GM19351 (cell line): ENCODE measurements around the gene CHD5.

Experiments
- ATAC-seq: cut with Tn5 transposase; IDR thresholded peaks from one replicate; pipeline ENCODE4 v1.9.1; 2021; ENCODE audit warnings: mild to moderate bottlenecking, moderate library complexity; ENCODE audit not compliant: unreplicated experiment

Gene CHD5

GRCh38 chr1:6117064-6117463 is 63.1 kb downstream of the CHD5 start:
- no peak for ATAC-seq

- no peak for ATAC-seq
Observed at GRCh38 chr1:6116137-6116536, 64.0 kb downstream of the CHD5 start.

GRCh38 chr1:6113745-6114144 is 66.4 kb downstream of the CHD5 start:
- no peak for ATAC-seq

- ATAC-seq, result no peak
Observed at GRCh38 chr1:6113116-6113515, 67.0 kb downstream of the CHD5 start.

- ATAC-seq, result no peak
Observed at GRCh38 chr1:6112690-6113005, 67.5 kb downstream of the CHD5 start.

GRCh38 chr1:6111991-6112689 is 68.0 kb downstream of the CHD5 start:
- no peak for ATAC-seq

- no peak for ATAC-seq
Observed at GRCh38 chr1:6111571-6111970, 68.5 kb downstream of the CHD5 start.

GRCh38 chr1:6110326-6110725 is 69.8 kb downstream of the CHD5 start:
- ATAC-seq, result no peak

- no peak for ATAC-seq
Observed at GRCh38 chr1:6109688-6110087, 70.4 kb downstream of the CHD5 start.

GRCh38 chr1:6108937-6109614 is 71.0 kb downstream of the CHD5 start:
- ATAC-seq, result no peak

- no peak for ATAC-seq
Observed at GRCh38 chr1:6108476-6108875, 71.6 kb downstream of the CHD5 start.

GRCh38 chr1:6107409-6108356 is 72.4 kb downstream of the CHD5 start:
- no peak for ATAC-seq

GRCh38 chr1:6106977-6107376 is 73.1 kb downstream of the CHD5 start:
- no peak for ATAC-seq

GRCh38 chr1:6106321-6106731 is 73.8 kb downstream of the CHD5 start:
- no peak for ATAC-seq

GRCh38 chr1:6105763-6106162 is 74.4 kb downstream of the CHD5 start:
- ATAC-seq, result no peak

GRCh38 chr1:6105218-6105679 is 74.9 kb downstream of the CHD5 start:
- no peak for ATAC-seq

GRCh38 chr1:6104631-6105030 is 75.5 kb downstream of the CHD5 start:
- ATAC-seq, result no peak

GRCh38 chr1:6103854-6104530 is 76.1 kb downstream of the CHD5 start:
- ATAC-seq, result no peak

GRCh38 chr1:6103111-6103853 is 76.8 kb downstream of the CHD5 start:
- no peak for ATAC-seq

GRCh38 chr1:6102532-6102845 is 77.6 kb downstream of the CHD5 start:
- ATAC-seq, result no peak
